Measurements from ENCODE around the gene DDX21.

The DDX21 gene

GRCh38 chr10:68950598-68950997, 5.4 kb upstream of the DDX21 start:
- no peak for TF ChIP-seq CTCF (IDR thresholded peaks at IDR 0.05; ENCODE audit: low read depth, low read length)
- no peak for DNase-seq (ENCODE audit: extremely low read depth, low read depth)

GRCh38 chr10:68954904-68955303, 1.1 kb upstream of the DDX21 start:
- no peak for TF ChIP-seq CTCF (IDR thresholded peaks at IDR 0.05; ENCODE audit: low read depth, low read length)
- DNase-seq (ENCODE audit: extremely low read depth, low read depth): no peak

- DNase-seq (ENCODE audit: extremely low read depth, low read depth): no peak
- TF ChIP-seq CTCF (IDR thresholded peaks at IDR 0.05; ENCODE audit: low read depth, low read length): no peak
Observed at GRCh38 chr10:68955355-68955831, 577 bp upstream of the DDX21 start.

- no peak for DNase-seq (ENCODE audit: extremely low read depth, low read depth)
- TF ChIP-seq CTCF (IDR thresholded peaks at IDR 0.05; ENCODE audit: low read depth, low read length): no peak
Observed at GRCh38 chr10:68957284-68957615, 1.3 kb downstream of the DDX21 start.

GRCh38 chr10:68957654-68958053, 1.7 kb downstream of the DDX21 start:
- DNase-seq (ENCODE audit: extremely low read depth, low read depth): no peak
- TF ChIP-seq CTCF (IDR thresholded peaks at IDR 0.05; ENCODE audit: low read depth, low read length): no peak

- DNase-seq (ENCODE audit: extremely low read depth, low read depth): no peak
- TF ChIP-seq CTCF (IDR thresholded peaks at IDR 0.05; ENCODE audit: low read depth, low read length): no peak
Observed at GRCh38 chr10:68959695-68960527, 3.9 kb downstream of the DDX21 start.

- DNase-seq (ENCODE audit: extremely low read depth, low read depth): no peak
- TF ChIP-seq CTCF (IDR thresholded peaks at IDR 0.05; ENCODE audit: low read depth, low read length): no peak
Observed at GRCh38 chr10:68963151-68963550, 7.2 kb downstream of the DDX21 start.

All from AG09319 (cell line).